Adrenal gland (tissue), 12 donors: ENCODE measurements around the gene SORBS2. TPM values are rescaled to one million over a fixed set of nuclear protein-coding genes. Genes with fewer than 3 reads are reported as not detected.

Source experiments
- DNase-seq, 7 donors: peaks; one replicate each; pipeline ENCODE4 v3.0.0-alpha.2; 2019 to 2020
- H3K27ac ChIP-seq, 5 donors: fragments of 200-600 bp; sonication (generic) in 4 of 5; 1 replicate in 3 of 5; 2 replicates in 2 of 5; pipeline versions ENCODE4 v1.5.1 to v1.8.0; 2016 to 2020; ENCODE audit warnings: mild to moderate bottlenecking in 1 of 5
- H3K27me3 ChIP-seq: fragments of 200-600 bp; 2 replicates; pipeline ENCODE4 v1.8.0; 2021
- H3K36me3 ChIP-seq, 2 donors: fragments of 200-600 bp; replicated peaks in 1 of 2; 1 replicate in 1 of 2; 2 replicates in 1 of 2; pipeline versions ENCODE4 v1.5.1 to v1.8.0; 2018 to 2022
- H3K4me1 ChIP-seq, 2 donors: fragments of 200-600 bp; replicated peaks in 1 of 2; 1 replicate in 1 of 2; 2 replicates in 1 of 2; pipeline versions ENCODE4 v1.5.1 to v1.8.0; 2018 to 2021
- H3K4me3 ChIP-seq, 4 donors: fragments of 200-600 bp; sonication (generic) in 3 of 4; one replicate each; pipeline ENCODE4 v1.5.1; 2016 to 2018
- H3K9me3 ChIP-seq, 3 donors: fragments of 200-600 bp; sonication (generic) in 1 of 3; replicated peaks in 1 of 3; 1 replicate in 2 of 3; 2 replicates in 1 of 3; pipeline versions ENCODE4 v1.5.1 to v1.8.0; 2016 to 2021
- POLR2A ChIP-seq, 2 donors: fragments of 450-650 bp; IDR thresholded peaks; one replicate each; pipeline ENCODE4 v1.6.1; 2017; ENCODE audit warnings: antibody characterized with exemption in 2 of 2, mild to moderate bottlenecking in 2 of 2, moderate library complexity in 1 of 2
- WGBS, 4 donors: extraction: QIAGEN DNeasy Blood & Tissue Kit in 2 of 4; methylation state at CpG; one replicate each; pipeline versions ENCODE4 v1.1.5 to v1.1.7; 2013 to 2017; 5-methylcytosine and 5-hydroxymethylcytosine counted together
- intact Hi-C, 2 donors: fragments of 100-400 bp; cut with DNase I; formaldehyde crosslinking; loops; one replicate each; pipeline versions ENCODE4 v1.14.1 to v1.15.0; 2022 to 2023
- polyA plus RNA-seq, 3 donors: library from polyadenylated mRNA; stranded (reverse); fragments of 200-250 nt in 2 of 3; fragments of 350-450 nt in 1 of 3; fragmentation: Illumina TruSeq in 1 of 3; extraction: RNeasy Lipid Tissue Mini Kit (QIAGEN cat#74804) in 1 of 3; gene quantifications; one replicate each; pipeline ENCODE4 v1.2.3, GENCODE V29; 2013 to 2014
- total RNA-seq, 9 donors: library from RNA; depleted of rRNA in 4 of 9; stranded (reverse); fragments of >200 nt in 4 of 9; fragments of 120-200 nt in 1 of 9; fragmentation: NEBNext Ultra II Directional in 1 of 9; extraction: Animal tissue kit (Norgen Biotek cat#: 25700) in 1 of 9; gene quantifications; one replicate each; pipeline versions ENCODE4 v1.1.0 to v1.2.4, GENCODE V29; 2013 to 2023
- TF ChIP-seq, protein P1 (sequence below), 6 experiments: fragments of 450-650 bp in 4 of 6; fragments of 200-600 bp in 2 of 6; sonication (generic) in 1 of 6; IDR thresholded peaks; 1 replicate in 5 of 6; 2 replicates in 1 of 6; pipeline versions ENCODE4 v1.5.1 to v1.8.0; 2016 to 2021; ENCODE audit warnings: antibody characterized with exemption in 6 of 6, mild to moderate bottlenecking in 2 of 6, moderate library complexity in 1 of 6
- donor health status: healthy with polysubstance abuse.
- donor health status: Bipolar disorder and iron deficiency.
- donor health status: DM: yes; HTN: yes; CAD: no.
- donor health status: DM: no; HTN: no; CAD: no.
- donor health status: DM: no; HTN: no; CAD: no.
- donor health status: DM: yes; HTN: yes; CAD: no.

SORBS2 gene
- total and polyA plus RNA-seq, 12 donors, result 126 to 875 (median 582) TPM

DNA sequence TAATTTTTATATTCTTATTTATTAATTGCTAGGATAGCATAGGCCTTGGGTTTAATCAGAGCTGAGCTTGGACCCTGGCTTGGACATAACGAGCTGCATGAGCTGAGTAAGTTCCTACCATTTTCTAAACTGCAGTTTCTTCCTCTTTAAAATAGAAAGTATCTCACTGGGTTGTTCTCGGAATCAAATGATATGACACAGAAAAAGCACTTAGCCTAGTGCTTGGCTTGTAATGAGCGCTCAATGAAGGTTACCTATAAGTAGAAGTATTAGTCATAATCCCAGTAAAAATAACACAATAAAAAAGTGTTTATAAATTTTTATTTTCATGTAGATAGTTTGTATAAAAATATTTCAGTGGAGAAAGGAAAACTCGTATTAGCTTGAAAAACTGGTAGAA lies 163.4 kb downstream of the SORBS2 start:
- H3K4me1 ChIP-seq, result peaks cover 21 to 69% of the 10 kb centered on the region in 2 donors
- WGBS, 4 donors, result 55 to 61% (median 58%) methylated on average over 4 of the region's 4 CpGs

DNA sequence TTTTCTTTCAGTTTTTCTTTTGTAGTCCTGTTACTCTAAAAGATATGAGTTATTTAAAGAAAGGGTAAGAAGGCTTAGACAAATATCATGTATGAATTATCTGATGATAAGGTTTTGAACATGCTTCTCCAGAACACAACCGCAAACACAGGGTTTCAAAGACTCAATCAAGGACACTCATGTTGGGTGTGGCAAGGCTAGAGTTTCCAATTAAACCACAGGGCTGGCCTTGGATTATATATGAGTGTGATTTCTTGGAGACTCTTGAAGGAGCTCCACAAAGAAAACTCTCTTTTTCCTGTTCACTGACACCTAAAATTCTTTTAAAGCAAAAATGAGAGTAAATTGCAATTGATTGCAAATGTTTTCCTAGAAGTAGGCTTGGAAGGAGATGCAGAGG lies 166.6 kb downstream of the SORBS2 start:
- Histone ChIP-seq H3K4me1 (peaks cover 10 to 64% of the 10 kb centered on the region in 2 donors), H3K27me3 (no peaks in the 10 kb centered on the region), H3K36me3 (peaks cover 0 to 68% of the 10 kb centered on the region in 2 donors), H3K4me3 (no peak overlapping the region), H3K27ac (no peak overlapping the region), H3K9me3 (no peaks in the 10 kb centered on the region)
- DNase-seq, result no peak
- TF ChIP-seq, protein P1, sequence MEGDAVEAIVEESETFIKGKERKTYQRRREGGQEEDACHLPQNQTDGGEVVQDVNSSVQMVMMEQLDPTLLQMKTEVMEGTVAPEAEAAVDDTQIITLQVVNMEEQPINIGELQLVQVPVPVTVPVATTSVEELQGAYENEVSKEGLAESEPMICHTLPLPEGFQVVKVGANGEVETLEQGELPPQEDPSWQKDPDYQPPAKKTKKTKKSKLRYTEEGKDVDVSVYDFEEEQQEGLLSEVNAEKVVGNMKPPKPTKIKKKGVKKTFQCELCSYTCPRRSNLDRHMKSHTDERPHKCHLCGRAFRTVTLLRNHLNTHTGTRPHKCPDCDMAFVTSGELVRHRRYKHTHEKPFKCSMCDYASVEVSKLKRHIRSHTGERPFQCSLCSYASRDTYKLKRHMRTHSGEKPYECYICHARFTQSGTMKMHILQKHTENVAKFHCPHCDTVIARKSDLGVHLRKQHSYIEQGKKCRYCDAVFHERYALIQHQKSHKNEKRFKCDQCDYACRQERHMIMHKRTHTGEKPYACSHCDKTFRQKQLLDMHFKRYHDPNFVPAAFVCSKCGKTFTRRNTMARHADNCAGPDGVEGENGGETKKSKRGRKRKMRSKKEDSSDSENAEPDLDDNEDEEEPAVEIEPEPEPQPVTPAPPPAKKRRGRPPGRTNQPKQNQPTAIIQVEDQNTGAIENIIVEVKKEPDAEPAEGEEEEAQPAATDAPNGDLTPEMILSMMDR (IDR thresholded peaks at IDR 0.05), result no peak
- TF ChIP-seq POLR2A (IDR thresholded peaks at IDR 0.05), result no peak
- WGBS, 4 donors, result 29 to 56% (median 50%) methylated on average over 1 of the region's 1 CpG
- intact Hi-C loops, result loop anchor here (10.0 kb wide), 1 partner anchor 379 kb away; no protein-coding TSS in a partner anchor

More for the DNA sequence above, 163.4 kb downstream of the SORBS2 start:
- no peaks in the 10 kb centered on the region for H3K27me3 ChIP-seq
- H3K27ac ChIP-seq, result peak overlapping the region in 1 of 5 donors; percentile 93
- intact Hi-C loops, result loop anchor here (10.0 kb wide), 1 partner anchor 376 kb away; no protein-coding TSS in a partner anchor
- no peak overlapping the region for H3K4me3 ChIP-seq
- TF ChIP-seq, protein P1 (IDR thresholded peaks at IDR 0.05), result no peak
- no peak for TF ChIP-seq POLR2A (IDR thresholded peaks at IDR 0.05)
- no peak for DNase-seq
- no peaks in the 10 kb centered on the region for H3K9me3 ChIP-seq
- H3K36me3 ChIP-seq, result peaks cover 0 to 79% of the 10 kb centered on the region in 2 donors

DNA sequence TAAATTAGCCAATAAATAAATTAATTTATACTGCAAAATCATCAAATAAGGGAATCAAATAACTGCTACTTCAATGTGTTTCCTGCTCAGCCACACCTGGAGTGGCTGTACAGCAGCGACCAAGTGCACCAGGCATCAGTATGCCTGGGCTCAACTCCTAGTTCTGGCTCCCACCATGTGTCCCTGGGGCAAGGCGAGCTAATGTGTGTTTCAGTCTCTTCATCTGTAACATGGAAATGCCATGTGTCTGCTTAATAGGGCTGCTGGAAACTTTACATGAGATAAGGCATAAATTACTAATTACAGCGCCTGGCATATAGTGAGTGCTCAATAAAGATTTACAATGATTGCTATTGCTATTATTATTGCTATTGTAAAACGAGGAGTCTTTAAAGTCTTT lies 167.6 kb downstream of the SORBS2 start:
- H3K27ac ChIP-seq, result peak overlapping the region in 1 of 5 donors; percentile 37
- H3K9me3 ChIP-seq, result no peaks in the 10 kb centered on the region
- DNase-seq, result no peak
- H3K27me3 ChIP-seq, result no peaks in the 10 kb centered on the region
- TF ChIP-seq, protein P1 (IDR thresholded peaks at IDR 0.05), result no peak
- TF ChIP-seq POLR2A (IDR thresholded peaks at IDR 0.05), result no peak
- H3K4me1 ChIP-seq, result peaks cover 7 to 54% of the 10 kb centered on the region in 2 donors
- WGBS, 4 donors, result 83 to 93% (median 87%) methylated on average over 4 of the region's 4 CpGs
- H3K36me3 ChIP-seq, result peaks cover 0 to 62% of the 10 kb centered on the region in 2 donors
- intact Hi-C loops, result loop anchor here (10.0 kb wide), 1 partner anchor 380 kb away; no protein-coding TSS in a partner anchor
- H3K4me3 ChIP-seq, result no peak overlapping the region

GRCh38 chr4:185642907-185643306 lies 169.1 kb downstream of the SORBS2 start:
- Histone ChIP-seq H3K27me3 (no peaks in the 10 kb centered on the region), H3K27ac (peak overlapping the region in 2 of 5 donors; percentile 26 to 37), H3K4me1 (peaks cover 0 to 41% of the 10 kb centered on the region in 2 donors), H3K36me3 (peaks cover 0 to 57% of the 10 kb centered on the region in 2 donors), H3K9me3 (no peaks in the 10 kb centered on the region), H3K4me3 (no peak overlapping the region)
- DNase-seq, result no peak
- WGBS, 4 donors, result 74 to 91% (median 87%) methylated on average over 3 of the region's 3 CpGs
- intact Hi-C loops, result loop anchor here (10.0 kb wide), 1 partner anchor 382 kb away; no protein-coding TSS in a partner anchor
- TF ChIP-seq POLR2A (IDR thresholded peaks at IDR 0.05), result no peak
- TF ChIP-seq, protein P1 (IDR thresholded peaks at IDR 0.05), result no peak
